HG02678 (cell line): ENCODE results near the gene CBR4.

Experiments used
- ATAC-seq: cut with Tn5 transposase; IDR thresholded peaks from one replicate; pipeline ENCODE4 v1.9.1; 2021; ENCODE audit warnings: mild to moderate bottlenecking, moderate library complexity; ENCODE audit not compliant: unreplicated experiment

CBR4 gene

DNA sequence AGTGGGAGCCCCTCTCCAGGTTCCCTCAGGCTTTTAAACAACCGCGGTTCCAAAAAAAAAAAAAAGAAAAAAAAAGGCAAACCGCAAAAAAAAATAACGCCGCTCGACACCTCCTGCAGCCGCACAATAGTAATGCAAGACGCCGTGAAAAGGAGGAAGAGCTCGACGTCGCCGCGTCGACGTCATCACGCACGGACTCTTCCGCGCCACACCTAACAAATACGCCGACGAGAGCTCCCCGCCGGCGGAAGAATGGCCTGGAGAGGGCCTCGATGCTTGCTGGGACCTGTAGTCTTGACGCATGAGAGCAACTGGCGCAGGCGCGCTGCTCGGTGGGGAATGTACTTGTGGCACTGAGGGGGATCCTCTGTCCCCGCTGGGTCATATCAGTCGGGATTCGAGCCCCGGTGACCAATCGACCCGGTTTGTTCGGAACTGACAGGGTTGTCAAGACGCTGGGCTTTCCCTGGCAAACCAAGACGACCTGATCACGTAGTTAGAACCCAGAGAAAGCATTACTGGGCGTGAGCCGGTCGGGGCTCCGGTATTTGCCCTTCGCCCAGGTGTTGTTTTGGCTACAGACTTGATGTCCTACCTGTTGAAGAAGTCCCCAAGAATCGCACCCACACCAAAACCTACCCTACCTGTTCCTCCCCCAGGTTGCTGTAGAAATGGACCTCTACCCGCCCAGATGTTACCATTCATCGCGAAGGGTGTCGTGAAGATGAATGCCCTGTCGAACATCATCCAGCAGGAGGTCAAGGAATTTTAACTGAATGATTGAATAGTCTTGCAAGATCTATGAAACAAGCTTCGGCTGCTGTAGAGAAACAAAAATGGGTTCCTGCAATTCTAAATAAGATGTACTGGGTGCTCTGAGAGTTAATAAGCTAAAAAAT is at the start of gene CBR4:
Gene CBR4, minus strand, starts transcription at position 131 of the 899 bp plus-strand sequence. CDS start 166 bp downstream, outside the sequence.
- ATAC-seq, result peak; percentile 97

DNA sequence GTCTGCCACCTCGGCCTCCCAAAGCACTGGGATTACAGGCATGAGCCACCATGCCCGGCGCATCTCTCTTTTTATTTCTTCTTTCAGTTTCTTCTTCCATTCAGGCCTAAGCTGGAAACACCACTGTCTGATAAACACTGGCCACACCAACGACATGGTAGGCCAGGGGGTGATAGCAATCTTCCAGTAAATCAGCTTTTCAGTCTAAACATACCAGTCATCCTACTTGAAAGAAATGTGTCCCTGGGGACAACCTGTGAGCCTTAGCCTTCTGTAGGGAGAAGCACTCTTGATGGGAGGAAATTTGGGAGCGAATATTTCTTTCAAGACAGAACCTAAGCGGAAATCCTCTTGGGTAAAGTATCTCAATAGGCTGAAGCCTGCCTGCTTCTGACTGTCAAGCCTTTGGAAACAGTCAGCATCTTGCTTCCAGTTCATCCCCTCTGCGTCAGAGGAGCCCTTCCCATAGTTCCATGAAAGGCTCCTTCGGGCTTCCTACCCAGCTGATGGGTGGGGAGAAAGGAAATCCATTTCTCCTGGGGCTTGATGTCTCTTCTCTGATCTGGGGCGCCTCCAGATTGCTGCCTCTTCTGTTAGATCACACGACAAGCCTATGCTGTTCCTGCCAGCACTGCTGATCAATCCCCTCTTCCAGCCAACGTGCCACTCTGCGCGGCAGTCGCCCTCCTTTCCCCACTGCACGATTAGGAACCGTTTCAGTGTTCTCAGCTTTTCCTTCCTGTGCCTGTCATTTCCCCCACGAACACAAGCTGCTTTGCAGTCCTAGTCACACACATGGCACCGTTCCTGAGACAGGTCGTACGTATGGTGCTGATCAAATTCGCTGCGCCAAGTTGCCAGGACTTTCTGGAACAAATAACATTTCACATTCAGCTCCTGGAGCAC is 49.5 kb upstream of the CBR4 start:
- no peak for ATAC-seq

DNA sequence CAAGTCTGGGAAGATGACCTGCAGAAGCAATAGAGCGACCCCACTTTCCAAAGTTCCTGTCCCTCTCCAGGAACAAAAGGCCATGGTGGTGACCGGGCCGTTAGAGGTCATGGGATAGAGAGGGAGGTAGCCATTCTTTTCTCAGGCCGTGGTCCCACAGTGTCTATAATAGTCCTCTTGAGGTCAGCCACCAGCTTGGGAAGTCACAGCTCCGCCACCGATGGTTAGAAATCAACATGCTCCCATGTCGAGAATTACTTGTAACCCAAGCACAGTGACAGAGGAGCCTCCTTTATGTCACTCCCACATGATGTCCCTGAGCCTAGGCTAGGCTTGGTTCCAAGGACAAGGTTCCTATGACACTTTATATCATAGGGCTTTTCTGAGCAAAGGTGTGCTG is 48.3 kb upstream of the CBR4 start:
- no peak for ATAC-seq

GRCh38 chr4:169054879-169055278 is 44.8 kb upstream of the CBR4 start:
- ATAC-seq, result peak; percentile 67

- ATAC-seq, result no peak
These were observed 42.5 kb upstream of the CBR4 start for GRCh38 chr4:169052594-169052945.

DNA sequence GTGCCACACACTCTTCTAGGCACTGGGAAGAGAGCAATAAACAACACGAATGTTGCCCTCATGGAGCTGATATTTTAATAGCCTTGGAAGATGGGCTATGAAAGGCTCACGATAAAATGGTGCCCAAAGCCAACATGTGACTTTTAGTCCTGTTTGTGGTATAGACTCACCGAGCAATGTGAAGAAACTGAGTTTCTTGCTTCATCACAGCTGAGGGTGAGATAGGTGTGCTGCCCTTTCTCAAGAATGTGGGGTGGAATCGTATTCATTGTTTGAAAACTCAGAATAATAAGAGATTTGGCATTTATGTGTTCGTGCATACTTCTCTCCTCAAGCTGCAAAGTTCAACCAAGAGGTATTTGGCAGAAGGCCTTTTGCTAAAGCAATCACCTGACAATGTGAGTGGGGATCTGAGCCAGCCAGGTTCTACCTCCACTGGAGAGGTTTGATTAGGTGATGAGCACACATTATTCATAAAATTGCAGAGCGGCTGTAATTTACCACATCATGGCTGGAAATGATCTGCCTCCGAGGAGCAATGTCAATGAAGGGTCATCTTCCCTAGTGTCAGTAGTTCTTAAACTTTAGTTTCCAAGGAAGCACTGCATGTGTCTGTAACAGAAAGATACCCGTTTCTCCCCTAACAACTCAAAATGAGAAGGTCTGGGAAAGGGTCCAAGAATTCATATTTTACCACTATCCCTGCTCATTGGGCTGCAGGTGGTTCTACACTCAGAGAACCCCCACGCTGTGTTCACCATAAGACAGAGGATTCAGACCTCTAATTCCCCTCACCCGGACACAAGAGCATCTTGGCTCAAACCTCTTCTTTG is 41.9 kb upstream of the CBR4 start:
- no peak for ATAC-seq

DNA sequence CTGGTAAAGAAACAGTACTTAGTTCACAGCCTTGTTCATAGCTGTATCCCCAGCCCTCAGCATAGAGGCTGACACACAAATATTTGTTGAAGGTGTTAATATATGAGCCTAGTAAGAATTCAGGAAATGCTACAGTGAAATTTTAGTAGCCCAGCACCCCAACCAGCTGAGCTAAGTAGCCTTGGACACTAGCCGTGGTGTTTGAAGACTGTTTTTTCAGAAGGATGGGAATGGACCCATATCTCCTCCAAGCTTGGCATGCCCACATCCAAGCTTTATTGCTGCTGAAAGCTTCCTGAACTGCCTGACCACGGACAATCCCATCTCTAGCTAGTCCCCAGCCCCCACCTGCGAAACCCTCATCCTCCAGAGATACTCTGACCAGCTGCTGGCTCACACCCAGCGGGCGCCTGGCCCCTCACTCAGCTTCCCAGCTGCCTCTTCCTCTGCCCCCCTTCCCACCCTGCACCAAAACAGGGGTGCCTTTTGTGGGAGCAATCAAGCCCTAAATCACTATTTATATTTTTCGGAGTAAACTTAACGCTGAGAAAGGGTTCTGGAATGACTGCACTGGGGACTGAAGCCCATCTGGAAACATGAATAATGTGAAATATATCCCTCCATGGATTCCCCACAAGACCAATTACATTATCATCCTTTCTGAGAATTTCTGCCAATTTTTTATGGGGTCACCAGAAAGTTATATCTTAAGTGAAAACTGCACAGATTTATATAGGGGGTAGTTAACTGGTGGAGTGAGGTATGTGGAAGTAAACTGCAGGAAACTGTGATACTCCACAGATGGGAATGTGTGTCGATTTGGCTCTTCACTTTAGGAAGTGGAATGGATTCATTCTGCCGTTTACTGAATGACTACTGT is 41.1 kb upstream of the CBR4 start:
- no peak for ATAC-seq

DNA sequence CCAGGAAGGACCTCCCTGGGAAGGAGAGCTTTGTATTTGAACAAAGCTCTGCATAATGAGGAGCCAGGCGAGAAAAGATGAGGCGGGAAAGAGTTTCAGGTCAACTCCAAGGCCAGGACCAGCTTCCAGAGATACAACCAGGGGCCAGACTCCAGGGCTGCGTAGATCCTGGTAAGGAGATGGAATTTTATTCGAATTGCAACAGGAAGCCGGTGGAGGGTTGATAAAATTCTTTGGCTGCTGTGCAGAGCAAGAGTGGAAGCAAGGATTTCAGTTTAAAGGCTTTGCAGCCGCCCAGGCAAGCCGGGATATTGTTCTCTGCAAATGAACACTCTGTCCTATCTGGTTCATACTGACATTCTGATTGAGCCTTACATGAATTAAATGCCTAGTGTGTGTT is 40.2 kb upstream of the CBR4 start:
- ATAC-seq, result no peak

DNA sequence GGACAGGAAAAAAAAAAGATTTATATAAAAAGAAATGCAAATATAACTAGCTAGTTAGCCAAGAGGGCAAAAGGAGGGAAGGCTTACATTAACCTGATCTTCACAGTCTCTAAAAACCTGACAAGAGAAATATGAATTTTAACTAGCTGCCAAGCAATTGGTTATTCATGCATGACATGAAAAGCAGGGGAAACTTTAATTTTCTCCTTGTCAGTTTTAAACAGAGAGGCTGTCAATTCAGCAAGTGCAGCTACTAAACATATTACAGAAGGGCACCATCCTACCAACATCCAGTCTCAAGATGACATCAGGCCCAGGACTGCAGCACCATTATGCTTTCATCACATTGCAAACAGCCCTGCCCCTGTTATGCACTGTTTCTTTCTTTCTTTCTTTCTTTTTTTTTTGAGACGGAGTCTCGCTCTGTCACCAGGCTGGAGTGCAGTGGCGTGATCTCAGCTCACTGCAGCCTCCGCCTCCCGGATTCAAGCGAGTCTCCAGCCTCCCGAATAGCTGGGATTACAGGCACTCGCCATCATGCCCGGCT is 38.9 kb upstream of the CBR4 start:
- ATAC-seq, result no peak

- no peak for ATAC-seq
These were observed 37.9 kb upstream of the CBR4 start for GRCh38 chr4:169047956-169048355.

DNA sequence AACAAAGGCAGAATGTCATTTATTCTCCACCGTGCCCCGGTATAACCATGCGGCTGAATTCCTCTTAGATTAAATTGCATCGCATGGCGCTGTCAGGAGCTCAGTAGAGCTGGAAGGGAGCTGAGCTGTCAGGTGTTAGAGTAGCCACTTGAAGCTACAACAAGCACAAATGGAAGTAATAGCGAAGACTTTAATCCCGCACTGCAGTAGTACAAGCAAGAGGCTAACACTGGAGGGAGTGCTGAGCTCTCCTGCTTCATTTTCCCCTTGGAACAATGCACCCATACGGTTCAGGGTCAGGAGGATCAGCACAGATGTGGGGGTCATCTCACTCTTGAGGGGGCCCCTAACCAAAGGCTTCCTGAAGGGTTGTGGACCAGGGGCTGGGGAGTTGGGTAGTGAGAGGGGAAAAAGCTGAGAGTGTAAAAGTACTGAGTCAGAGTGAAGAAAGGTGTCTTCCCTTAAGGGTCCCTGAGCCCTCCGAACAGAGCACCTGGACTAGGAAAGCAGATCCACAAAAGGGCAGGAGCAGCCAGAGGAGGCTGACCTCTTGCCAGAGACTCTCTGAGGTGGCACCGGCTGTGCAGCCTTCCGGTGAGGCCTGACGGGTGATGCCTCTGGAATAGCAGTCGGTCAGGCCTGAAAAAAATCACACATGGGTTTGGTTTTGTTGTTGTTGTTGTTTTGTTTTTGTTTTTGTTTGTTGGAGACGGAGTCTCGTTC is 36.0 kb upstream of the CBR4 start:
- ATAC-seq, result no peak

- no peak for ATAC-seq
These were observed 34.8 kb upstream of the CBR4 start for GRCh38 chr4:169044714-169045447.

GRCh38 chr4:169042608-169043007 is 32.6 kb upstream of the CBR4 start:
- ATAC-seq, result no peak

- ATAC-seq, result no peak
These were observed 30.7 kb upstream of the CBR4 start for GRCh38 chr4:169040559-169041261.

DNA sequence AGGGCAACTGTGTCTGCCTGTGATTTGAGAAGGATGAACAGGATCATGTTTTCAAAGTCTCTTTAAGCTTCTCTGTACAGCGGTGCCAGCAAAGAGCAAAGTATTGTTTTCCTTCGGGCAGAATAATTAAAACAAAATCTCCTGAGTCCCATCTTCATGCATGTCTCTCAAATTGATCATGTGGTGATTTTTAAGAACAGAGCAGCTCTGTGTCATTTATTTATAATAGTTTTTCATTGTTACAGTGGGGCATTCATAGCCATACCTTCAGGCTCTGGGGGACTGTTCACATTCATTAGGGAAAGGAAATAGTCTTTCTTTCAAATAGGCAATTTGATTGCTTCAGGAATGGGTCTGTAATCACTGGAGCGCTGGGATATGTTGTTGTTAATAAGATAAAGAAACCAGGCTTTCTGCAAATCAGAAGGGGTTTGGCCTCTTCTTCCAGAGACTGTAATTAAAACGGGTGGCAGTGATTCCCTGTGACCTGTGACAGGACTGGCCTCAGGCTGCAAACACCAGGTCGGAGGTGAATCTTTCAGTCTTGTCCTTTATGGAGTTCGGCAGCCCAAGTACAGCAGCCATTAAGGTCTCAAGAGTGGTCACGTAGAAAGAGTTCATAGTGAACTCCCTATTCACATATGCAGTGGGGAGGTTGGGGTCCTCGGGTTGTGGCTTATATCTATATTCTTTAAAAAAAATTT is 29.3 kb upstream of the CBR4 start:
- ATAC-seq, result no peak

GRCh38 chr4:169037506-169037905 is 27.5 kb upstream of the CBR4 start:
- no peak for ATAC-seq
